Astrocyte of the cerebellum (primary cell): ENCODE results near the gene RND1.
"Not testable (repeated sequence)": the region's sequence is repeated elsewhere in the genome, so short reads cannot be mapped to it uniquely, and the experiment has no call there.

Experiments
- DNase-seq: peaks from one replicate; pipeline ENCODE4 v3.0.0-alpha.2; 2011; ENCODE audit warnings: low read depth
- H3K4me3 ChIP-seq: 2 replicates; pipeline ENCODE4 v1.5.1; 2011; ENCODE audit warnings: mild to moderate bottlenecking, low read depth, low read length, moderate library complexity
- CTCF ChIP-seq: IDR thresholded peaks from 2 replicates; pipeline ENCODE4 v1.5.1; 2012; ENCODE audit warnings: low read length, low read depth, moderate library complexity, mild to moderate bottlenecking; ENCODE audit errors: missing control alignments
- in situ Hi-C: cut with HindIII; loops from 2 replicates; pipeline ENCODE4 v1.10.0; 2017; ENCODE audit warnings: low sequenced_read_pairs

RND1 gene

DNA sequence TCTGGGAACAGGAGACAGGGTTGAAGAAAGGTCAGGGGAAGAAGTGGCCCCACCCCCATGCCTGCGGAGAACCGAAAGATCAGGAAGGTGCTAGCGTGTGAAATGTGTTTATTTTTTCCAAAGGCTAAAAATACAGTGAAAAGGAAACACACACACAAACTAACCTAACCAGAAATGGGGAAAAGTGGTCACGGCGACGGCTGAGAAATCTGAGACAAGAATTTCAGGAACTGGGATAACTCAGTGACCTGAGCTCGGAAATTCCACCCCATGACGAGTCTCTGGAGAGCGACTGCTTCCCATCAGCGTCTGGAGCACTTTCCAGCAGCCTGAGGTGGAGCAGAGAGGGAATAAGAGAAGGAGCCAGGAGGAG, 16.6 kb upstream of the RND1 start:
- TF ChIP-seq CTCF: no peak
- in situ Hi-C loops: loop anchor here (5.0 kb wide), 1 partner anchor 40 kb away; no protein-coding TSS in a partner anchor
- no peak for DNase-seq
- H3K4me3 ChIP-seq: no peak overlapping the region

- DNase-seq: no peak
- no peak for TF ChIP-seq CTCF
- H3K4me3 ChIP-seq: no peak overlapping the region
- in situ Hi-C loops: loop anchor here (5.0 kb wide), 1 partner anchor 39 kb away; no protein-coding TSS in a partner anchor
Observed at GRCh38 chr12:48881686-48882314, 16.1 kb upstream of the RND1 start.

GRCh38 chr12:48880647-48881046, 15.0 kb upstream of the RND1 start:
- TF ChIP-seq CTCF: no peak
- in situ Hi-C loops: loop anchor here (5.0 kb wide), 1 partner anchor 38 kb away; no protein-coding TSS in a partner anchor

DNA sequence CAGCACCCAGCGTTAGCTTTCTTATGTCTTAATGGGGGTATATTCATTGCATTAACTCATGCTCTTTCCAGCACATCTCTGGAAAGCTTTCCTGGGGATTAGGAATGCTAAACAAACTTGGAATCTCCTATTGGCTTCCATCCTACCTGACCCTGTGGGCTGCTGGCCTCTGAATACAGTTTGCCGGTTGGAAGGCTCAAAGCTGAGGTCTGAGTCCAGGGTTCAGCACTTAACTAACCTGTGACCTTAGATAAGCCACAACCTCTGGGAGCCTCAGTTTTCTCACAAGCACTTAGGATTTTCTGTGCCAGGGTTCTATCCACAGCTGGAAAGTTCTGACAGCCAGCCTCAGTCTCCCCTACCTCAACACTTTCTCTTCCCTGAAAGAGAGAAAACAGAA, 12.9 kb upstream of the RND1 start:
- H3K4me3 ChIP-seq: no peak overlapping the region
- no peak for TF ChIP-seq CTCF
- in situ Hi-C loops: no loop called here
- no peak for DNase-seq

More at GRCh38 chr12:48880647-48881046, 15.0 kb upstream of the RND1 start:
- no peak for DNase-seq
- no peak overlapping the region for H3K4me3 ChIP-seq

- in situ Hi-C loops: no loop called here
- H3K4me3 ChIP-seq: no peak overlapping the region
- DNase-seq: no peak
- TF ChIP-seq CTCF: no peak
Observed at GRCh38 chr12:48875944-48876515, 10.4 kb upstream of the RND1 start.

GRCh38 chr12:48873534-48873933, 7.9 kb upstream of the RND1 start:
- in situ Hi-C loops: not testable (repeated sequence)

GRCh38 chr12:48873096-48873495, 7.4 kb upstream of the RND1 start:
- no peak for DNase-seq
- TF ChIP-seq CTCF: no peak
- in situ Hi-C loops: no loop called here
- no peak overlapping the region for H3K4me3 ChIP-seq

More at GRCh38 chr12:48873534-48873933, 7.9 kb upstream of the RND1 start:
- not testable (repeated sequence) for DNase-seq, H3K4me3 ChIP-seq
